Ovary (tissue), 3 donors: ENCODE measurements around the gene SMCHD1.
"Not testable (repeated sequence)": the region's sequence is repeated elsewhere in the genome, so short reads cannot be mapped to it uniquely, and the experiment has no call there.

Source experiments
- EP300 ChIP-seq: sonication (generic); formaldehyde crosslinking; IDR thresholded peaks from one replicate; pipeline ENCODE4 v1.6.1; 2017; ENCODE audit warnings: antibody characterized with exemption
- POLR2A ChIP-seq: fragments of 450-650 bp; IDR thresholded peaks from one replicate; pipeline ENCODE4 v1.6.1; 2017; ENCODE audit warnings: antibody characterized with exemption, mild to moderate bottlenecking, moderate library complexity
- TF ChIP-seq, protein P1 (sequence below), 3 donors: fragments of 450-650 bp in 2 of 3; fragments of 200-600 bp in 1 of 3; IDR thresholded peaks; one replicate each; pipeline versions ENCODE4 v1.5.1 to v1.8.0; 2016 to 2022; ENCODE audit warnings: antibody characterized with exemption in 3 of 3, mild to moderate bottlenecking in 1 of 3
- donor health status: DM: no; HTN: no; CAD: no.

DNA sequence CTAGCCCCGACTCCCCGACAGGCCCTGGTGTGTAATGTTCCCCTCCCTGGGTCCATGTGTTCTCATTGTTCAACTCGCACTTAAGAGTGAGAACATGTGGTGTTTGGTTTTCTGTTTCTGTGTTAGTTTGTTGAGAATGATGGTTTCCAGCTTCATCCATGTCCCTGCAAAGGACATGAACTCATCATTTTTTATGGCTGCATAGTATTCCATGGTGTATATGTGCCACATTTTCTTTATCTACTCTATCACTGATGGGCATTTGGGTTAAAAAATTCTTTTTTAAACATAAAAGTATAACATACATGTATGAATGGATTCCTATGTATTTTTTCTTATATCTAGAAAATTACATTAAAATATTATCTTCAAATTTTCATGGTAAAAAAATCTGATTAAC is 84.6 kb downstream of the SMCHD1 start:
- TF ChIP-seq, protein P1, sequence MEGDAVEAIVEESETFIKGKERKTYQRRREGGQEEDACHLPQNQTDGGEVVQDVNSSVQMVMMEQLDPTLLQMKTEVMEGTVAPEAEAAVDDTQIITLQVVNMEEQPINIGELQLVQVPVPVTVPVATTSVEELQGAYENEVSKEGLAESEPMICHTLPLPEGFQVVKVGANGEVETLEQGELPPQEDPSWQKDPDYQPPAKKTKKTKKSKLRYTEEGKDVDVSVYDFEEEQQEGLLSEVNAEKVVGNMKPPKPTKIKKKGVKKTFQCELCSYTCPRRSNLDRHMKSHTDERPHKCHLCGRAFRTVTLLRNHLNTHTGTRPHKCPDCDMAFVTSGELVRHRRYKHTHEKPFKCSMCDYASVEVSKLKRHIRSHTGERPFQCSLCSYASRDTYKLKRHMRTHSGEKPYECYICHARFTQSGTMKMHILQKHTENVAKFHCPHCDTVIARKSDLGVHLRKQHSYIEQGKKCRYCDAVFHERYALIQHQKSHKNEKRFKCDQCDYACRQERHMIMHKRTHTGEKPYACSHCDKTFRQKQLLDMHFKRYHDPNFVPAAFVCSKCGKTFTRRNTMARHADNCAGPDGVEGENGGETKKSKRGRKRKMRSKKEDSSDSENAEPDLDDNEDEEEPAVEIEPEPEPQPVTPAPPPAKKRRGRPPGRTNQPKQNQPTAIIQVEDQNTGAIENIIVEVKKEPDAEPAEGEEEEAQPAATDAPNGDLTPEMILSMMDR (IDR thresholded peaks at IDR 0.05): not testable (repeated sequence)
- not testable (repeated sequence) for TF ChIP-seq POLR2A, EP300
